ENCODE results near the gene RUVBL2. TPM values are rescaled to one million over a fixed set of nuclear protein-coding genes. Genes with fewer than 3 reads are reported as not detected.
"Not testable (repeated sequence)": the region's sequence is repeated elsewhere in the genome, so short reads cannot be mapped to it uniquely, and the experiment has no call there.

RUVBL2 gene
- total RNA-seq, 1 donor from 2014 or later: 37.6 TPM

DNA sequence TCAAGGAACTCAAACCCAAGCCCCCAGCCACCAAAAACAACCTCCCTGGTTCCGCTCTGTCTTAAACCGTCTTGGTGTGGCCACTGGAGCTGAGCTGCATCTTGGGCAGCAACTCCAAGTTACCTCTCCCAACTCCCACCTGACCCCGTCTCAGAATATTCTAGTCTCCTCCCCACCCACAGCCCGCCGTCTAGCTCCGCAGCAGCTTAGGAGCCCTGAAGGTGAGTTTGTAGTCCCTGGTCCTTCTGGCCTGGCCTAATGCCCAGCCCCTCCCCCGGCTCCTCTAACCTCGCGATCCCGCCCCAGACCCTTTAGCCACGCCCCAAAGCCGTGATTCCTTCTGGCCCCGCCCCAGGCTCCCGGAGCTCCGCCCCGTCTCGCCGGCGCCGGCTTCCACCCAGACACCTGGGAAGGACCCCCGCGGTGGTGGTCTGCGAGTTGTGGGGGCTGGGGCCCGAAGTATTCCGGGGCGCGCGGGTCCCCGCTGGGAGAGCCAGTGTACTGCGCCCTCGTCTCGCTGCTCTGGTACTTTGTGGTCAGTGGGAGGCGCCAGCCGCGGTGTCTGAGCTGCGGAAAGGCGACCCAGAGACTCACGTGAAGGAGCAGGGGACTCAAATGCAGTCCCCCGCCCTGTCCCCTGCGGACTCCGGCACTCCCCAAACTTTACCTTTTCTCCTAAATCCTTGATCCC lies 25.7 kb downstream of the RUVBL2 start:
- peak; percentile 84 for ATAC-seq
- Histone ChIP-seq H3K4me3 (peak overlapping the region; percentile 54), H3K27ac (no peak overlapping the region)

GRCh38 chr19:49020342-49020741 lies 26.7 kb downstream of the RUVBL2 start:
- Histone ChIP-seq H3K4me1 (peaks cover 26% of the 10 kb centered on the region), H3K27ac (no peak overlapping the region), H3K9me3 (no peaks in the 10 kb centered on the region), H3K4me3 (no peak overlapping the region), H3K36me3 (peaks cover 4% of the 10 kb centered on the region), H3K27me3 (no peaks in the 10 kb centered on the region)
- intact Hi-C loops (cut with DNase I): no loop called here
- ATAC-seq (no peak), DNase-seq (no peak)
- TF ChIP-seq, protein P1, sequence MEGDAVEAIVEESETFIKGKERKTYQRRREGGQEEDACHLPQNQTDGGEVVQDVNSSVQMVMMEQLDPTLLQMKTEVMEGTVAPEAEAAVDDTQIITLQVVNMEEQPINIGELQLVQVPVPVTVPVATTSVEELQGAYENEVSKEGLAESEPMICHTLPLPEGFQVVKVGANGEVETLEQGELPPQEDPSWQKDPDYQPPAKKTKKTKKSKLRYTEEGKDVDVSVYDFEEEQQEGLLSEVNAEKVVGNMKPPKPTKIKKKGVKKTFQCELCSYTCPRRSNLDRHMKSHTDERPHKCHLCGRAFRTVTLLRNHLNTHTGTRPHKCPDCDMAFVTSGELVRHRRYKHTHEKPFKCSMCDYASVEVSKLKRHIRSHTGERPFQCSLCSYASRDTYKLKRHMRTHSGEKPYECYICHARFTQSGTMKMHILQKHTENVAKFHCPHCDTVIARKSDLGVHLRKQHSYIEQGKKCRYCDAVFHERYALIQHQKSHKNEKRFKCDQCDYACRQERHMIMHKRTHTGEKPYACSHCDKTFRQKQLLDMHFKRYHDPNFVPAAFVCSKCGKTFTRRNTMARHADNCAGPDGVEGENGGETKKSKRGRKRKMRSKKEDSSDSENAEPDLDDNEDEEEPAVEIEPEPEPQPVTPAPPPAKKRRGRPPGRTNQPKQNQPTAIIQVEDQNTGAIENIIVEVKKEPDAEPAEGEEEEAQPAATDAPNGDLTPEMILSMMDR (IDR thresholded peaks at IDR 0.05): no peak

More for the DNA sequence above, 25.7 kb downstream of the RUVBL2 start:
- intact Hi-C loops (cut with DNase I): no loop called here
- Histone ChIP-seq H3K4me1 (peaks cover 26% of the 10 kb centered on the region), H3K27me3 (no peaks in the 10 kb centered on the region), H3K36me3 (peaks cover 9% of the 10 kb centered on the region), H3K9me3 (no peaks in the 10 kb centered on the region)
- TF ChIP-seq, protein P1 (IDR thresholded peaks at IDR 0.05): no peak
- DNase-seq: peak; percentile 94

DNA sequence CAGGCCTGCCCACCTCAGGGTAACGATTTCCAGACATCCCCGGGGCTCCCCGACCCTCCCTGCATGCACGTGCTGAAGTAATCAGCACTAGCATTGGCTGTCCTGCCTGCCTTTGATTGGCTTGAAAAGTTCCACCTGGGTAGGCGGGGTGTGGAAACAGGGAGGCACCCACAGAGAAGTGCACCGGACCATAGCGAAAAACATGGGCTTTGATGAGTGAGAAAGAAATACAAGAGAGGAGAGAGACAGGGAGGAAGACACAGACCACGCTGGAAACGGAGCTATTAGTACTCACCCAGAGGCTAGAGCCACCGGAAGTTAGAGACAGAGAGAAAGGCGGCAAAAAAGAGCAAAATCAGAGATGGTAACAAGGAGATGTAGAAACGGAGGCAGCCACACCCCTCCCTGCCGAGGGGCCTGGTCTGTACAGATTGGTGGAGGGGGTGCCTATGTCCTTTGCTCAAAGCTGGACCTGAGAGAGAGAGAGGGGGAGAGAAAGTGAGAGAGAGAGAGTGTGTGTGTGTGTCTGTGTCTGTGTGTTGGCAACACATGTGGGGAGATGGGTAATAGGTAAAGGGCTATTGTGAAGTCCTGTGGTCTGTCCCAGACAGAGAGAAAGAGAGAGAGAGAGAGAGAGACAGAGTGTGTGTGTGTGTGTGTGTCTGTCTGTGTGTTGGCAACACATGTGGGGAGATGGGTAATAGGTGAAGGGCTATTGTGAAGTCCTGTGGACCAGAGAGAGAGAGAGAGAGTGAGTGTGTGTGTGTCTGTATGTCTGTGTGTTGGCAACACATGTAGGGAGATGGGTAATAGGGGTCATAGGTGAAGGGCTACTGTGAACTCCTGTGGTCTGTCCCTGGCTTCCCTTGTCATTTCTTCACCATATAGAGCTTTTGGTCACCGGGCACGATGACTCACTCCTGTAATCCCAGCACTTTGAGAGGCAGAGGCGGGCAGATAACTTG lies 27.5 kb downstream of the RUVBL2 start:
- Histone ChIP-seq H3K36me3 (no peaks in the 10 kb centered on the region), H3K27ac (no peak overlapping the region), H3K9me3 (no peaks in the 10 kb centered on the region), H3K4me3 (no peak overlapping the region), H3K4me1 (peaks cover 26% of the 10 kb centered on the region), H3K27me3 (no peaks in the 10 kb centered on the region)
- ATAC-seq (peak; percentile 42), DNase-seq (no peak)
- intact Hi-C loops (cut with DNase I): no loop called here
- TF ChIP-seq, protein P1 (IDR thresholded peaks at IDR 0.05): no peak

- H3K4me1 ChIP-seq: peaks cover 26% of the 10 kb centered on the region
- no peak overlapping the region for H3K27ac ChIP-seq
- intact Hi-C loops (cut with DNase I): no loop called here
- ATAC-seq (no peak), DNase-seq (no peak)
- TF ChIP-seq, protein P1 (IDR thresholded peaks at IDR 0.05): no peak
- H3K27me3 ChIP-seq: no peaks in the 10 kb centered on the region
- no peaks in the 10 kb centered on the region for H3K9me3 ChIP-seq
- H3K4me3 ChIP-seq: no peak overlapping the region
- H3K36me3 ChIP-seq: no peaks in the 10 kb centered on the region
These were observed 28.4 kb downstream of the RUVBL2 start for GRCh38 chr19:49022116-49022515.

DNA sequence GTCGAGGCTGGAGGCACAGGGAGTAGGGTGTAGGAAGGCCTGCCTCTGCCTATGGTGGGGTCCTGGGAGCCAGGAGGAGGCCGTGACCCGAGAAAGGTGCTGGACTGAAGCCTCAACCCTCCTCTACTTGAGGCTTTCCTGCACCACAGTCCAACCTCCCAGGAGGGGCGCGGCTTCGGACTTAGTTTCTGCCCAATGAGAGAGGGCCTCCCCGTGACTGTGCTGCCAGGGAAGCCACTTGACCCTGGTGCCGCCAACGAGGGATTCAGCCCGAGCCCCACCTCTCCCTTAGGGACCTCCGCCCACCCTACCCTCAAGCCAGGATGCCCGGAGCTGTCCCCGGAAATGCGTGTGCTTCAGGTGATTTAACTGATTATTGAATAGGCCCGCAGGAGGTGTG lies 30.5 kb downstream of the RUVBL2 start, which contains the start of gene CGB3:
Gene CGB3 (minus strand): TSS at position 101 of the 400 bp plus-strand sequence. CDS start 362 bp downstream, outside the sequence.
- H3K27me3 ChIP-seq; H3K4me3 ChIP-seq; H3K4me1 ChIP-seq; ATAC-seq; H3K27ac ChIP-seq; intact Hi-C loops (cut with DNase I); H3K36me3 ChIP-seq; DNase-seq; H3K9me3 ChIP-seq: not testable (repeated sequence)

- H3K27me3 ChIP-seq; H3K36me3 ChIP-seq; H3K27ac ChIP-seq; H3K4me3 ChIP-seq; intact Hi-C loops (cut with DNase I); H3K4me1 ChIP-seq; H3K9me3 ChIP-seq; ATAC-seq; DNase-seq: not testable (repeated sequence)
These were observed 31.4 kb downstream of the RUVBL2 start for GRCh38 chr19:49025088-49025487.

DNA sequence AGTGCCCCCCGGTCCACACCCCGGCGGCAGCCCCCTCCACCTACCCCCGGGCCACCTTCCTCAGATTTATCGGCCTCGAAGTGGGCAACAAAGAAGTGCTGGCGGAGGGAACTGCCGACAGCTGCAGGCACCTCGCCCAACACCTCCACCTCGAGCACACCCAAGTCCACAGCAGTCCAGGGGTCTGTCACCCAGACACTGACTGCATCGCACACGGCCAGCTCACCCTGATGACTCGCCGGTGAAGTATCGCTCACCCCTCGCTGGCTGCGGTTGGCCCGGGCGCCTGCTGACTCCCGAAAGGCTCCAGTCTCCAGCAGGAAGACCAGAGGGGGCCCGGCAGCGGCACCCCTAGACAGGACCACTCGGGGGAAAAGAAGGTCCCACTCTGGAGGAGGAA lies 31.9 kb downstream of the RUVBL2 start:
- H3K36me3 ChIP-seq; H3K4me3 ChIP-seq; H3K27me3 ChIP-seq; intact Hi-C loops (cut with DNase I); ATAC-seq; H3K27ac ChIP-seq; H3K9me3 ChIP-seq; H3K4me1 ChIP-seq; DNase-seq: not testable (repeated sequence)

- peak; percentile 14 for ATAC-seq
- H3K4me3 ChIP-seq; H3K36me3 ChIP-seq; DNase-seq; H3K9me3 ChIP-seq; intact Hi-C loops (cut with DNase I); H3K4me1 ChIP-seq; H3K27me3 ChIP-seq; H3K27ac ChIP-seq: not testable (repeated sequence)
These were observed 35.0 kb downstream of the RUVBL2 start for GRCh38 chr19:49028686-49029085.

DNA sequence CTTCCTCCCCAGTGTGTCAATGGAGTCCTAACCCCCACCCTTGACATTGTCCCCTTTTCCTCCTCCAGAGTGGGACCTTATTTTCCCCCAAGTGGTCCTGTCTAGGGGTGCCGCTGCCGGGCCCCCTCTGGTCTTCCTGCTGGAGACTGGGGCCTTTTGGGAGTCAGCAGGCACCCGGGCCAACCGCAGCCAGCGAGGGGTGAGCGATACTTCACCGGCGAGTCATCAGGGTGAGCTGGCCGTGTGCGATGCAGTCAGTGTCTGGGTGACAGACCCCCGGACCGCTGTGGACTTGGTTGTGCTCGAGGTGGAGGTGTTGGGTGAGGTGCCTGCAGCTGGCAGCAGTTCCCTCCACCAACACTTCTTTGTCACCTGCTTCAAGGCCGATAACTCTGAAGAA lies 36.1 kb downstream of the RUVBL2 start:
- H3K27ac ChIP-seq; H3K27me3 ChIP-seq; H3K36me3 ChIP-seq; intact Hi-C loops (cut with DNase I); H3K4me3 ChIP-seq; H3K4me1 ChIP-seq; H3K9me3 ChIP-seq; DNase-seq; ATAC-seq: not testable (repeated sequence)

DNA sequence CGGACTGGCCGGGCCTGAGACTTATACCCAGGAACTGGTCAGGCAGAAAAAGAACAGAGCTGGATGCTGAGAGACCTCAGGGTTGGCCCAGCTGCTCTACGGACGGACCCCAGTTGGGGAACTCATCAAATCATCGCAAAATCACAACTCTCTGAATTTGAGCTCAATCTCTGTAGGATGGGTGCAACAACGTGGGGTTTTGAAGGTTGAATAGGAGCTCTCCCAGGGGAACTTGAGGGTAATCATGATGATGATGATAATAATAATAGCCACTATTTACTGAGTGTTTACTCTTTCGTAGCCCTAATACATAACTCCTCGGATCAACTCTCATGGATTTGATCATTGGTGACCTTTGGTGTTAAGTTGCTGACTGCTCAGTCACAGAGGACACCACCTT lies 36.6 kb downstream of the RUVBL2 start:
- H3K27ac ChIP-seq; H3K4me3 ChIP-seq; DNase-seq; H3K36me3 ChIP-seq; ATAC-seq; H3K4me1 ChIP-seq; H3K27me3 ChIP-seq; intact Hi-C loops (cut with DNase I); H3K9me3 ChIP-seq: not testable (repeated sequence)

Data from upper lobe of right lung (tissue), 1 donor.